Activated naive CD8-positive, alpha-beta T cell treated with anti-CD3 and anti-CD28 coated beads for 36 hours (primary cell): ENCODE measurements around the gene ACSM3. TPM values are rescaled to one million over a fixed set of nuclear protein-coding genes. Genes with fewer than 3 reads are reported as not detected.
"Not testable (repeated sequence)": the region's sequence is repeated elsewhere in the genome, so short reads cannot be mapped to it uniquely, and the experiment has no call there.

ENCODE experiments used
- DNase-seq: peaks from one replicate; pipeline ENCODE4 v3.0.0; 2021
- H3K27ac Mint-ChIP-seq: one replicate; pipeline ENCODE4 v1.8.0; 2022; ENCODE audit warnings: mild to moderate bottlenecking, moderate library complexity, mixed read lengths
- H3K27me3 Mint-ChIP-seq: one replicate; pipeline ENCODE4 v1.8.0; 2022; ENCODE audit warnings: mild to moderate bottlenecking, mixed read lengths
- H3K36me3 Mint-ChIP-seq: one replicate; pipeline ENCODE4 v1.8.0; 2021; ENCODE audit warnings: mild to moderate bottlenecking, mixed read lengths
- H3K4me1 Mint-ChIP-seq: one replicate; pipeline ENCODE4 v1.8.0; 2021; ENCODE audit warnings: mixed read lengths
- H3K4me3 Mint-ChIP-seq: one replicate; pipeline ENCODE4 v1.8.0; 2022; ENCODE audit warnings: mild to moderate bottlenecking, moderate library complexity, mixed read lengths
- H3K9me3 Mint-ChIP-seq: one replicate; pipeline ENCODE4 v1.8.0; 2022; ENCODE audit warnings: mixed read lengths
- total RNA-seq, 2 experiments: library from RNA; stranded (reverse); gene quantifications; one replicate each; pipeline ENCODE4 v1.2.3, GENCODE V29; 2021

Gene ACSM3
- total RNA-seq, 2 experiments from 2014 or later: 11.0 to 14.1 TPM

DNA sequence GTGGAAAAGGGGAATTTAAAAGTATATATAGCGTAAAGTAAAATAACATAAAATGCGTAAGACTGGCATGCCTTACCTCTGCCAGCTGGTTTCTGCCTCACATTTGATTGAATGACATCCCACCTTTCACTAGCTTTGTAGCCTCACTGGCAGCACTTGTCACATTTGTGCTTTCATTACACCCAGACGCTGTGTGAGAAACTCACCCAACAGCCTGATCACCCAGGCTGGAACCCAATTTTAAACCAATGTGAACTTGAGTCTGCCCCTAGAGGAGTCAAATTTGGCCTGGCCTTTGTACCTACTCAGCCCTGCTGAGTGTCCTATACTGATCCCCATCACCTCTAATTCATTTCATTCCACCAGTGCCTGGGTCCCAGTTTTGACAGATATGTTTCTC, 17.4 kb upstream of the ACSM3 start:
- Mint-ChIP-seq H3K4me3 (no peak overlapping the region), H3K27ac (no peak overlapping the region)

GRCh38 chr16:20747030-20747816, 16.6 kb upstream of the ACSM3 start:
- H3K27me3 Mint-ChIP-seq: no peaks in the 10 kb centered on the region
- H3K4me3 Mint-ChIP-seq: no peak overlapping the region
- H3K27ac Mint-ChIP-seq: no peak overlapping the region
- peaks cover 2% of the 10 kb centered on the region for H3K36me3 Mint-ChIP-seq
- peaks cover 11% of the 10 kb centered on the region for H3K9me3 Mint-ChIP-seq
- peaks cover under 1% of the 10 kb centered on the region for H3K4me1 Mint-ChIP-seq
- DNase-seq: no peak

More for the DNA sequence above, 17.4 kb upstream of the ACSM3 start:
- no peak for DNase-seq
- H3K9me3 Mint-ChIP-seq: peaks cover 11% of the 10 kb centered on the region
- peaks cover 4% of the 10 kb centered on the region for H3K4me1 Mint-ChIP-seq
- no peaks in the 10 kb centered on the region for H3K27me3 Mint-ChIP-seq
- H3K36me3 Mint-ChIP-seq: peaks cover 2% of the 10 kb centered on the region

GRCh38 chr16:20749474-20749873, 14.3 kb upstream of the ACSM3 start:
- H3K27ac Mint-ChIP-seq: no peak overlapping the region
- no peaks in the 10 kb centered on the region for H3K4me1 Mint-ChIP-seq
- H3K4me3 Mint-ChIP-seq: no peak overlapping the region
- DNase-seq: no peak
- peaks cover 11% of the 10 kb centered on the region for H3K9me3 Mint-ChIP-seq
- no peaks in the 10 kb centered on the region for H3K27me3 Mint-ChIP-seq
- peaks cover 2% of the 10 kb centered on the region for H3K36me3 Mint-ChIP-seq

- Mint-ChIP-seq H3K9me3 (peaks cover 11% of the 10 kb centered on the region), H3K4me1 (no peaks in the 10 kb centered on the region), H3K4me3 (no peak overlapping the region), H3K27ac (no peak overlapping the region), H3K36me3 (peaks cover 2% of the 10 kb centered on the region), H3K27me3 (no peaks in the 10 kb centered on the region)
- DNase-seq: no peak
Observed at GRCh38 chr16:20750558-20750957, 13.3 kb upstream of the ACSM3 start.

DNA sequence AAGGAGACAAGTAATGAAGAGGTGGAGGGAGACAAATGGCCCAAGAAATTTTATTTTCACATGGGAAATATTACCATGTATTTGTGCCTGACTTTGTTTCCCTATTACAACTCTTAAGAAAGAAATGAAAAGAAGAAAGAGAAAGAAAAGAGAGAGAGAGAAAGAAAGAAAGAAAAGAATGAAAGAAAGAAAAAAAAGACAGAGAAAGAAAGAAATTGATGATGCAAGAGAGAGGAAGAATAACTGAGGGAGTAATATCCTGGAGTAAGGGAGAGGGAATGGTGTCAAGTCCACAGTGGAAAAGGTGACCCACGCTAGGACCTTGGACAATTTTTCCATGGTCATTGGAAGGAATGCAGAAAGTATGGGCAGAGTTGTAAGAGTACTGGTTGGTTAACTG, 10.1 kb upstream of the ACSM3 start:
- H3K9me3 Mint-ChIP-seq: no peaks in the 10 kb centered on the region
- no peak overlapping the region for H3K4me3 Mint-ChIP-seq
- no peaks in the 10 kb centered on the region for H3K4me1 Mint-ChIP-seq
- no peak overlapping the region for H3K27ac Mint-ChIP-seq
- no peak for DNase-seq
- no peaks in the 10 kb centered on the region for H3K27me3 Mint-ChIP-seq
- H3K36me3 Mint-ChIP-seq: no peaks in the 10 kb centered on the region

DNA sequence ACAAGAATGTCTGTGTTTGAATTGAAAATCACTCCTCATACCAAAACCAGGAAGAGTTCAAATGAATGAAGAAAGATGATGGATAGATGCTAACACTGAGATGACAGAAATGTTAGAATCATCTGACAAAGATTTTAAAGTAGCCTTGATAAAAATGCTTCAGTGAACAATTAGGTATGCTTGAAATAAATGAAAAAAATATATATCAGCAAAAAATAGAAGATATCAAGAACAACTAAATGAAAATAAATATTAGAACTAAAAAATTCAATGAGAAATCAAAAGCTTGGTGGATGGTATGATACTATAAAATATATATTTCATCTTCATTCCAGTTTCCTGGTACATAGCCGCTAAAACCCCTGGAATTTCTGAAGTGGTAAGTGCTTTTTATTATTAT, 8.6 kb upstream of the ACSM3 start:
- no peaks in the 10 kb centered on the region for H3K4me1 Mint-ChIP-seq
- H3K36me3 Mint-ChIP-seq: peaks cover 4% of the 10 kb centered on the region
- H3K27me3 Mint-ChIP-seq: no peaks in the 10 kb centered on the region
- no peak overlapping the region for H3K27ac Mint-ChIP-seq
- H3K9me3 Mint-ChIP-seq: no peaks in the 10 kb centered on the region
- DNase-seq: no peak
- H3K4me3 Mint-ChIP-seq: no peak overlapping the region

DNA sequence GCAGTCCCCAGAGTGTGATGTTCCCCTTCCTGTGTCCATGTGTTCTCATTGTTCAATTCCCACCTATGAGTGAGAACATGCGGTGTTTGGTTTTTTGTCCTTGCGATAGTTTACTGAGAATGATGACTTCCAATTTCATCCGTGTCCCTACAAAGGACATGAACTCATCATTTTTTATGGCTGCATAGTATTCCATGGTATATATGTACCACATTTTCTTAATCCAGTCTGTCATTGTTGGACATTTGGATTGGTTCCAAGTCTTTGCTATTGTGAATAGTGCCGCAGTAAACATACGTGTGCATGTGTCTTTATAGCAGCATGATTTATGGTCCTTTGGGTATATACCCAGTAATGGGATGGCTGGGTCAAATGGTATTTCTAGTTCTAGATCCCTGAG, 8.0 kb upstream of the ACSM3 start:
- H3K4me1 Mint-ChIP-seq, DNase-seq, H3K36me3 Mint-ChIP-seq, H3K27me3 Mint-ChIP-seq, H3K9me3 Mint-ChIP-seq, H3K27ac Mint-ChIP-seq, H3K4me3 Mint-ChIP-seq: not testable (repeated sequence)

GRCh38 chr16:20760346-20760745, 3.5 kb upstream of the ACSM3 start:
- no peak overlapping the region for H3K27ac Mint-ChIP-seq
- DNase-seq: no peak
- H3K4me1 Mint-ChIP-seq: peaks cover 16% of the 10 kb centered on the region
- H3K4me3 Mint-ChIP-seq: no peak overlapping the region
- H3K27me3 Mint-ChIP-seq: no peaks in the 10 kb centered on the region
- peaks cover 5% of the 10 kb centered on the region for H3K9me3 Mint-ChIP-seq
- peaks cover 19% of the 10 kb centered on the region for H3K36me3 Mint-ChIP-seq

GRCh38 chr16:20761175-20761574, 2.6 kb upstream of the ACSM3 start:
- Mint-ChIP-seq H3K36me3 (peaks cover 19% of the 10 kb centered on the region), H3K9me3 (peaks cover 5% of the 10 kb centered on the region), H3K27me3 (no peaks in the 10 kb centered on the region), H3K4me1 (peaks cover 19% of the 10 kb centered on the region), H3K4me3 (no peak overlapping the region), H3K27ac (no peak overlapping the region)
- no peak for DNase-seq

DNA sequence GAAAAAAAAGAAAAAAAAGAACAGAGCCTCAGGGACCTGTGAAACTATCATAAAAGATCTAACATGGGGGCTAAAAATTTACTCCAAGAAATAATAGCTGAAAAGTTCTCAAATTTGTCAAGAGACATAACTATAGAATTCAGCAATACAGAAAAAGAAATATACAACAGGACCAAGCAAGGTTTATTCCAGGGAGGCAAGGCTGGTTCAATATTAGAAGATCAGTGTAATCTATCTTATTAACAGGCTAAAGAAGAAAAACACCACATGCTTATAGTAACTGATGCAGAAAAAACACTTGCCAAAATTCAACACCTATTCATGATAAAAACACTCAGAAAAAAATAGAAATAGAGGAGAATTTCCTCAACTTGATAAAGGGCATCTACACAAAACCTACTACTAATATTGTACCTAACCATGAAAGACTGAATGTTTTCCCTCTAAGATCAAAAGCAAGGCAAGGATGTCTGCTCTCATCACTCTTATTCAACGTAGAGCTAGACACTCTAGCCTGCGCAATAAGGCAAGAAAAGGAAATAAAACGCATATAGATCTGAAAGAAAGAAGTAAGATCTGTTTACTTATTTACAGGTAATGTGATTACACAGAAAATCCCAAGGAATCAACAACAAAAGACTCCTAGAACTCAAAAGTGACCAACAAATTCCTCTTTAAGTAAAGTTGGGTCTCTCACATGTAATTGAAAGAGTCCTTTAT, 1.2 kb upstream of the ACSM3 start:
- Mint-ChIP-seq H3K4me1 (peaks cover 19% of the 10 kb centered on the region), H3K27ac (peak overlapping the region; percentile 93), H3K9me3 (peaks cover 5% of the 10 kb centered on the region), H3K27me3 (no peaks in the 10 kb centered on the region), H3K36me3 (peaks cover 19% of the 10 kb centered on the region), H3K4me3 (peak overlapping the region; percentile 89)
- no peak for DNase-seq

GRCh38 chr16:20764448-20764847, 634 bp downstream of the ACSM3 start:
- Mint-ChIP-seq H3K4me1 (peaks cover 19% of the 10 kb centered on the region), H3K36me3 (peaks cover 19% of the 10 kb centered on the region)
- H3K9me3 Mint-ChIP-seq, H3K27ac Mint-ChIP-seq, H3K4me3 Mint-ChIP-seq, H3K27me3 Mint-ChIP-seq, DNase-seq: not testable (repeated sequence)

DNA sequence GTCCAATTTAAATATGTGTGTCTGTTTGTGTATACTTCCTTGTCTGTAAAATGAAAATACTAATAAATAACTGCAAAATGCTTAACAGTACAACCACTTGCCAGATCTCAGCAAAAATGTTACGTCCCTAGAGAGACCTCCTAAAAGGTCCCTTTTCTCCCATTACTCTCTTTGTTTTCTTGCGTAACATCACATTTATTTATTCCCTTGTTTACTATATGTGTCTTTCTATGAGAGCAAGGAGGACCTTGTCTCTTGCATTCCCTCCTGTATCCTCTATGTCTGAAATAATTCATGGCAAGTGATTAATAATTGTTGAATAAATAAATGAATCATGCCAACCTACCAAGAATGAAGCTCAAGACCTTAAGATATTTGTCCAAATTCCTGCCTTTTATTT, 1.9 kb downstream of the ACSM3 start:
- peaks cover 5% of the 10 kb centered on the region for H3K9me3 Mint-ChIP-seq
- no peaks in the 10 kb centered on the region for H3K27me3 Mint-ChIP-seq
- no peak overlapping the region for H3K27ac Mint-ChIP-seq
- DNase-seq: no peak
- peaks cover 19% of the 10 kb centered on the region for H3K4me1 Mint-ChIP-seq
- peaks cover 16% of the 10 kb centered on the region for H3K36me3 Mint-ChIP-seq
- no peak overlapping the region for H3K4me3 Mint-ChIP-seq

- H3K27ac Mint-ChIP-seq: no peak overlapping the region
- H3K36me3 Mint-ChIP-seq: peaks cover 16% of the 10 kb centered on the region
- no peak overlapping the region for H3K4me3 Mint-ChIP-seq
- H3K9me3 Mint-ChIP-seq: peaks cover 5% of the 10 kb centered on the region
- no peak for DNase-seq
- H3K4me1 Mint-ChIP-seq: peaks cover 19% of the 10 kb centered on the region
- H3K27me3 Mint-ChIP-seq: no peaks in the 10 kb centered on the region
Observed at GRCh38 chr16:20766294-20766693, 2.5 kb downstream of the ACSM3 start.

GRCh38 chr16:20767577-20767976, 3.8 kb downstream of the ACSM3 start:
- peaks cover 7% of the 10 kb centered on the region for H3K36me3 Mint-ChIP-seq
- H3K4me1 Mint-ChIP-seq: peaks cover 19% of the 10 kb centered on the region
- no peak for DNase-seq
- H3K27ac Mint-ChIP-seq: no peak overlapping the region
- no peaks in the 10 kb centered on the region for H3K27me3 Mint-ChIP-seq
- no peaks in the 10 kb centered on the region for H3K9me3 Mint-ChIP-seq
- H3K4me3 Mint-ChIP-seq: no peak overlapping the region

DNA sequence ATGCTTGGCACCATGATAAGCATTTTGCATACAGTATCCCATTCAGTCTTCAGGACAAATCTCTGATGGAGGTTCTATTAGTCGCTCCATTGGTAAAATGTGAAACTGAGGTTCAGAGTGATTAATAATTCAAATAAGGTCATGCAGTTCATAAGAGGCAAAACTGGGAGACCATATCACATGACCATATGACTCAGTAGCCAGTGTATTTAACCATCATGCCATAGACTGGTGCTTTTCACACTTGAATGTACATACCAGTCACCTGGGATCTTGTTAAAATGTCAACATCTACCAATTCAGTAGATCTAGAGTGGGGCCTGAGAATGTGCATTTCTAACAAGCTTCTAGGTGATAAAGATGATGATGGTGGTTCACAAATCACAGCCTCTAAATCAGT, 4.3 kb downstream of the ACSM3 start:
- Mint-ChIP-seq H3K27me3 (no peaks in the 10 kb centered on the region), H3K4me3 (no peak overlapping the region), H3K9me3 (no peaks in the 10 kb centered on the region), H3K27ac (no peak overlapping the region), H3K4me1 (peaks cover 18% of the 10 kb centered on the region), H3K36me3 (peaks cover 5% of the 10 kb centered on the region)
- no peak for DNase-seq

DNA sequence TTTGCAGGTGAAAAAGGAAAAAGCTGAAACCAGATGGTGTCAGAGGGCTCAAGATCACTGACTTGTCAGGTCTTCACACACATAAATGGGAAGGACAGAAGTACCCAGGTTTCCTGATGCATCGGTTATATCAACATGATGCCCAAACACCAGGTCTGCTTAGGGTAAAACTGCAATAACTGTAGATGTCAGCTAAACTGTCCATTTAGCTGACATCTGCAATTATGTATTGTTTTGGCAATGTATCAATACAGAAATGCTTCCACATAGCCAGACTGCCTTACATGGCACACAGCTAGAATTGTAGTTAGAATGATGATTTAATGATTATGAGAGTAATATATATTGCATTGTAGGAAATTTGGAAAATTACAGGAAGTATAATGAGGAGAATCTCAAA, 5.0 kb downstream of the ACSM3 start:
- Mint-ChIP-seq H3K36me3 (peaks cover 5% of the 10 kb centered on the region), H3K9me3 (no peaks in the 10 kb centered on the region), H3K27me3 (no peaks in the 10 kb centered on the region), H3K4me1 (peaks cover 13% of the 10 kb centered on the region), H3K27ac (no peak overlapping the region), H3K4me3 (no peak overlapping the region)
- no peak for DNase-seq
